DND-41 (cell line): Measurements from ENCODE around the gene CSN2.

ENCODE experiments used
- ATAC-seq: fragments of 200-7000 bp; cut with Tn5 transposase; 3 replicates; pipeline ENCODE4 v1.9.1; 2021; ENCODE audit warnings: low read depth; ENCODE audit not compliant: insufficient read depth
- DNase-seq: peaks from one replicate; pipeline ENCODE4 v3.0.0-alpha.2; 2020
- H2AFZ ChIP-seq: 2 replicates; pipeline ENCODE4 v1.6.0; 2012; ENCODE audit warnings: low read depth, low read length
- H3K27ac ChIP-seq: 2 replicates; pipeline ENCODE4 v1.5.1; 2012; ENCODE audit warnings: low read length, inconsistent platforms
- H3K27me3 ChIP-seq: fragments of 200-600 bp; sonication (generic); 2 replicates; pipeline ENCODE4 v1.6.0; 2012; ENCODE audit warnings: low read length, mild to moderate bottlenecking, inconsistent platforms; ENCODE audit not compliant: insufficient read depth, poor library complexity
- H3K36me3 ChIP-seq: 2 replicates; pipeline ENCODE4 v1.5.1; 2012; ENCODE audit warnings: low read length, inconsistent platforms; ENCODE audit not compliant: insufficient read depth
- H3K4me1 ChIP-seq: 2 replicates; pipeline ENCODE4 v1.5.1; 2012; ENCODE audit warnings: mild to moderate bottlenecking, low read length; ENCODE audit not compliant: insufficient read depth
- H3K4me2 ChIP-seq: 2 replicates; pipeline ENCODE4 v1.6.0; 2012; ENCODE audit warnings: mild to moderate bottlenecking, moderate library complexity, low read length, inconsistent platforms; ENCODE audit not compliant: insufficient read depth
- H3K4me3 ChIP-seq, 2 experiments: fragments of 200-600 bp in 1 of 2; shearing (Covaris generic) in 1 of 2; 2 replicates each; pipeline ENCODE4 v1.5.1; 2012 to 2016; ENCODE audit warnings: inconsistent platforms in 2 of 2, low read length in 2 of 2, mild to moderate bottlenecking in 2 of 2, low read depth in 1 of 2, moderate library complexity in 1 of 2
- H3K79me2 ChIP-seq: 2 replicates; pipeline ENCODE4 v1.6.0; 2012; ENCODE audit warnings: low read length, inconsistent platforms; ENCODE audit not compliant: insufficient read depth
- H3K9ac ChIP-seq: 2 replicates; pipeline ENCODE4 v1.6.0; 2012; ENCODE audit warnings: low read depth, mild to moderate bottlenecking, inconsistent platforms, low read length, moderate library complexity
- H3K9me3 ChIP-seq: 2 replicates; pipeline ENCODE4 v1.5.1; 2012; ENCODE audit warnings: low read length, moderate library complexity, mild to moderate bottlenecking, inconsistent platforms; ENCODE audit not compliant: insufficient read depth, severe bottlenecking
- H4K20me1 ChIP-seq: 2 replicates; pipeline ENCODE4 v1.6.0; 2012; ENCODE audit warnings: low read length; ENCODE audit not compliant: insufficient read depth
- CTCF ChIP-seq: IDR thresholded peaks from 2 replicates; pipeline ENCODE4 v1.5.1; 2012; ENCODE audit warnings: borderline replicate concordance, low read length, moderate library complexity, mild to moderate bottlenecking; ENCODE audit not compliant: poor library complexity, severe bottlenecking; ENCODE audit errors: extremely low read depth
- EZH2 ChIP-seq: IDR thresholded peaks from 3 replicates; pipeline ENCODE4 v1.6.1; 2012; ENCODE audit warnings: borderline replicate concordance, low read depth, mild to moderate bottlenecking, moderate library complexity, low read length, inconsistent platforms; ENCODE audit not compliant: severe bottlenecking

Gene CSN2

GRCh38 chr4:69910016-69910782 lies 55.3 kb downstream of the CSN2 start:
- H3K9me3 ChIP-seq = no peaks in the 10 kb centered on the region
- H4K20me1 ChIP-seq = no peaks in the 10 kb centered on the region
- no peak overlapping the region for H3K9ac ChIP-seq
- ATAC-seq = no peak
- H3K27me3 ChIP-seq = no peaks in the 10 kb centered on the region
- H2AFZ ChIP-seq = no peak overlapping the region
- H3K27ac ChIP-seq = no peak overlapping the region
- no peak for DNase-seq
- no peak overlapping the region for H3K4me2 ChIP-seq
- no peaks in the 10 kb centered on the region for H3K79me2 ChIP-seq
- no peaks in the 10 kb centered on the region for H3K36me3 ChIP-seq
- TF ChIP-seq CTCF (no peak), EZH2 (no peak)
- H3K4me1 ChIP-seq = no peaks in the 10 kb centered on the region
- H3K4me3 ChIP-seq = no peak overlapping the region

- H3K79me2 ChIP-seq = no peaks in the 10 kb centered on the region
- no peak overlapping the region for H3K27ac ChIP-seq
- TF ChIP-seq CTCF (no peak), EZH2 (no peak)
- no peak overlapping the region for H2AFZ ChIP-seq
- H3K4me3 ChIP-seq = no peak overlapping the region
- no peaks in the 10 kb centered on the region for H3K27me3 ChIP-seq
- H3K4me2 ChIP-seq = no peak overlapping the region
- ATAC-seq = no peak
- DNase-seq = no peak
- no peak overlapping the region for H3K9ac ChIP-seq
- H4K20me1 ChIP-seq = no peaks in the 10 kb centered on the region
- H3K4me1 ChIP-seq = no peaks in the 10 kb centered on the region
- no peaks in the 10 kb centered on the region for H3K36me3 ChIP-seq
- no peaks in the 10 kb centered on the region for H3K9me3 ChIP-seq
Observed at GRCh38 chr4:69909195-69909594, 56.3 kb downstream of the CSN2 start.

GRCh38 chr4:69907151-69907550 lies 58.4 kb downstream of the CSN2 start:
- no peak for TF ChIP-seq EZH2
- TF ChIP-seq CTCF = no peak
- Histone ChIP-seq H3K9me3 (no peaks in the 10 kb centered on the region), H3K4me1 (no peaks in the 10 kb centered on the region), H2AFZ (no peak overlapping the region), H3K79me2 (no peaks in the 10 kb centered on the region), H3K4me2 (no peak overlapping the region), H3K27me3 (no peaks in the 10 kb centered on the region), H3K36me3 (no peaks in the 10 kb centered on the region), H3K4me3 (no peak overlapping the region), H3K27ac (no peak overlapping the region), H4K20me1 (no peaks in the 10 kb centered on the region), H3K9ac (no peak overlapping the region)
- ATAC-seq (no peak), DNase-seq (no peak)
